H4 (cell line): ENCODE measurements around the gene SORCS2. TPM values are rescaled to one million over a fixed set of nuclear protein-coding genes. Genes with fewer than 3 reads are reported as not detected.

Experiments
- DNase-seq: peaks from one replicate; pipeline ENCODE4 v3.0.0-alpha.2; 2015; ENCODE audit warnings: low spot score
- total RNA-seq: library from RNA; depleted of rRNA; stranded (reverse); fragments of >200 nt; shearing (Covaris generic); gene quantifications from 2 replicates; pipeline ENCODE4 v1.2.3, GENCODE V29; 2014

SORCS2 gene
- total RNA-seq, 1 experiment from 2014 or later = 0.02 TPM

- DNase-seq = no peak
Observed at GRCh38 chr4:7353846-7354610, 161.7 kb downstream of the SORCS2 start.

GRCh38 chr4:7354927-7355326, 162.6 kb downstream of the SORCS2 start:
- no peak for DNase-seq

GRCh38 chr4:7355795-7356194, 163.5 kb downstream of the SORCS2 start:
- no peak for DNase-seq

- no peak for DNase-seq
Observed at GRCh38 chr4:7356667-7357310, 164.5 kb downstream of the SORCS2 start.

- DNase-seq = no peak
Observed at GRCh38 chr4:7357323-7357722, 165.0 kb downstream of the SORCS2 start.

- peak; percentile 83 for DNase-seq
Observed at GRCh38 chr4:7358100-7358735, 165.9 kb downstream of the SORCS2 start.

GRCh38 chr4:7359400-7360062, 167.2 kb downstream of the SORCS2 start:
- no peak for DNase-seq

GRCh38 chr4:7360806-7361205, 168.5 kb downstream of the SORCS2 start:
- no peak for DNase-seq

GRCh38 chr4:7361280-7361895, 169.1 kb downstream of the SORCS2 start:
- no peak for DNase-seq

- DNase-seq = no peak
Observed at GRCh38 chr4:7362341-7362740, 170.0 kb downstream of the SORCS2 start.

- DNase-seq = no peak
Observed at GRCh38 chr4:7362862-7363430, 170.6 kb downstream of the SORCS2 start.

GRCh38 chr4:7364979-7365378, 172.6 kb downstream of the SORCS2 start:
- no peak for DNase-seq

GRCh38 chr4:7365462-7366179, 173.3 kb downstream of the SORCS2 start:
- DNase-seq = no peak

GRCh38 chr4:7366180-7366945, 174.0 kb downstream of the SORCS2 start:
- DNase-seq = no peak

GRCh38 chr4:7366954-7367353, 174.6 kb downstream of the SORCS2 start:
- DNase-seq = no peak

- no peak for DNase-seq
Observed at GRCh38 chr4:7367406-7367805, 175.1 kb downstream of the SORCS2 start.

- no peak for DNase-seq
Observed at GRCh38 chr4:7367864-7368277, 175.5 kb downstream of the SORCS2 start.

GRCh38 chr4:7368296-7368695, 176.0 kb downstream of the SORCS2 start:
- no peak for DNase-seq

- no peak for DNase-seq
Observed at GRCh38 chr4:7369511-7369910, 177.2 kb downstream of the SORCS2 start.

- DNase-seq = no peak
Observed at GRCh38 chr4:7370038-7370437, 177.7 kb downstream of the SORCS2 start.
